Measurements from ENCODE around the gene HCAR1.
"Not testable (repeated sequence)": the region's sequence is repeated elsewhere in the genome, so short reads cannot be mapped to it uniquely, and the experiment has no call there.

The HCAR1 gene

GRCh38 chr12:122721057-122721545 is 9.5 kb downstream of the HCAR1 start:
- no peak for DNase-seq (ENCODE audit: low read depth)

DNA sequence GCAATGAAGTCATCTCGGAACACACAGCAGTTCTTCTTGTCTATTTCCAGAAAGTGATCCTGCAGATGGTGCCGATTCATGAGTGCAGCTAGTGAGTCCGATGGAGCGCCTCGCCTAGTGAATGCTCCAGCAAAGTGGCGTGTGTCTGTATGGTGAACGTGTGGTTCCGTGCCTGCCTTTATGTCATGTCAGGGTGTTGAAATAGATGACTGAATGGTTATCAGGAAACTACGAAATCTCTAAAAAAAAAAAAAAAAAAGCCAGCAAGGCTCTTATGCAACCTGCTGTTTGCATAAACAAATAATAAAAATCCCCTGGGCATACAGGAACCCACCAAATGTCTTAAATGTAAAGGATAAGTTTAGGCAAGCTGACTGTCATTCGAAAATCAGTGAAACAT is 14.0 kb downstream of the HCAR1 start, which contains the start of gene HCAR3:
HCAR3 (minus strand) TSS at position 154 of the 400 bp plus-strand sequence; CDS start at position 80, 74 bp downstream.
- DNase-seq (ENCODE audit: low read depth) = not testable (repeated sequence)

DNA sequence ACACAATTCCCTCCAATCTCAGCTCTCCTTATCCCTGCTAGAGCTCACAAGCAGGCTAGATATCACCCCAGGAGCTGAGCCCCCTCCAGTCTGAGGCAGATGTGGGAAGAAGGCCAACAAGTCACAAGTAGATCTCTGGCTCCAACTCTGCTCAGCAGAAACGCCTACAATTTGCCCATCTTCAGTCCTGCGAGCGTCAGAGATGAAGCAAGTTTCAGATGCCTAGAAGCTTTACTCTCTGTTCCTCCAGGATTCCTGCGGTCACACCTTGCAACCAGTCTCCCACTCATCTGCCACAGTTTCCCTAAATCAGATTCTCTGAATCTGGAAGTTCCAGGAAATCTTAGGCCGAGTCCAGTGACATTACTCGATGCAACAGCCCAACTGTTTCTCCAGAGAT is 15.4 kb downstream of the HCAR1 start:
- not testable (repeated sequence) for DNase-seq (ENCODE audit: low read depth)

DNA sequence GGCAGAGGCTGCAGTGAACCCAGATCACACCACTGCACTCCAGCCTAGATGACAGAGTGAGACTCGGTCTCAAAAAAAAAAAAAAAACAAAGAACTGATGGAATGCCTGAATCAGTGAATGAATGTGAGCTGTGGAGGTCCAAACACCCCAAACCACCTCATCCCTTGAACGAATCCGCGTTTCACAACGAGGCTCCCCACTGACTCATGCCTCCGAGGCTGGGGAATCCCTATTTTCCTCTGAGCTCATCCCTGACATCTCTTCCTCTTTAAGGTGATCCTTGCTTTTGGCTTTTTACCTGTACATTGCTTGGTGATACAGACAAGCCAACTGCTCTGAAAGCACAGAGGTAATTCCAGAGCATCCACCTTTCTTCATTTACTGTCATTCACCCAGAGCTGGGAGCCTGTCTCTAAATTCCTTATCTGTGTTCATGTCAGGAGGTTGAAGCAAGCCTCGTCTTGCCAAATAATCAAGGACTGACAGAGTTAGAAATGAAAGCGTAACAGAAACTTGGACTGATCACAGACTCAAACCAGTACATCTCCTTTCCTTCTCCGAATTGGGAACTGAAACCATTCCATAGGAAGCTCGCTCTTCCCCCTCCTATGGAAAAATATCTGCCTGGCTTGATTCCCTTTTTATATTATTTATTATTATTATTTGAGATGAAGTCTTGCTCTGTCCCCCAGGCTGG is 17.0 kb downstream of the HCAR1 start:
- not testable (repeated sequence) for DNase-seq (ENCODE audit: low read depth)

DNA sequence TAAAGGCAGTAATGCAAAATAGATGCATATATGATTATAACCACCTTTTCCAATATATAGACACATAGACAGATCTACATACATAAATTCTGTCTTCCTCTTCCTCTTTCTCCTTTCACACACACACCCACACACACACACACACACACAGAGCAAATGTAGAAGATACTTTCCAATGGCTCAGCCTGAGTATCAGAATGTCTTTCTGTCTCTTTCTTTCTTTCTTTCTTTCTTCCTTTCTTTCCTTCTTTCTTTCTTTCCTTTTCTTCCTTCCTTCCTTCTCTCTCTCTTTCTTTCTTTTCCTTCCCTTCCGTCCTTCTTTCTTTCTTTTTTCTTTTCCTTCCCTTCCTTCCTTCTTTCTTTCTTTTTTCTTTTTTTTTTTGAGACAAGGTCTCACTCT is 19.4 kb downstream of the HCAR1 start:
- DNase-seq (ENCODE audit: low read depth) = not testable (repeated sequence)

DNA sequence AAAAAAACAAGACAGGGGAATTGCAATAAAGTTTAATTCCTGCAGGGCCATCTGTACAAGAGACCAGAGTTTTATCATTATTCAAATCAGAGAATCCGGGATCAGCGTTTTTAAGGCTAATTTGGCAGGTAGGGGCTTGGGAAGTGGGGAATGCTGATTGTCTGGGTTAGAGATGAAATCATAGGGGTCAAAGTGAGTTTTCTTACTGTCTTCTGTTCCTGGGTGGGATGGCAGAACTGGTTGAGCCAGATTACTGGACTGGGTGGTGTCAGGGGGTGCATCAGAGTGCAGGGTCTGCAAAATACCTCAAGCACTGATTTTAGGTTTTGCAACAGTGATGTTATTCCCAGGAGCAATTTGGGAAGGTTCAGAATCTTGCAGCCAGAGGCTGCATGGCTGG is 20.3 kb downstream of the HCAR1 start:
- not testable (repeated sequence) for DNase-seq (ENCODE audit: low read depth)

GRCh38 chr12:122709287-122709686 is 21.4 kb downstream of the HCAR1 start:
- not testable (repeated sequence) for DNase-seq (ENCODE audit: low read depth)

DNA sequence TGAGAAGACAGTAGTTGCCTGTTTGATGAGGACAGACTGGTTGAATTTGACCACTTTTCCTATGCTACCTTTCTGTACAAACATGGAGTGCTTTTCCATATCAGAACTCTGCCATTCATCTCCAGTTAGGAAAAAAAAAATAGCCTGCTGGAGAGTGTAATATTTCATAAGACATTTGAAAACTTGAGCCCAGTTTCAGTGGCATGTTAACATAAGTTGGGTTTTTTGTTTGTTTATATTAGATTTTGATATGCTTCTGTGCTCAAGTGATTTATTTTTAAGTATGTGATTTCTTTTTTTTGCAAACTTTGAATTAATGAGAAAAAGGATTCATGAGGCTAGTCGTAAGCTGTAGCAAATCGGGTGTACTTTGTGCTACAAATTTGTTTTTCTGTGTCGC is 26.8 kb downstream of the HCAR1 start:
- not testable (repeated sequence) for DNase-seq (ENCODE audit: low read depth)

DNA sequence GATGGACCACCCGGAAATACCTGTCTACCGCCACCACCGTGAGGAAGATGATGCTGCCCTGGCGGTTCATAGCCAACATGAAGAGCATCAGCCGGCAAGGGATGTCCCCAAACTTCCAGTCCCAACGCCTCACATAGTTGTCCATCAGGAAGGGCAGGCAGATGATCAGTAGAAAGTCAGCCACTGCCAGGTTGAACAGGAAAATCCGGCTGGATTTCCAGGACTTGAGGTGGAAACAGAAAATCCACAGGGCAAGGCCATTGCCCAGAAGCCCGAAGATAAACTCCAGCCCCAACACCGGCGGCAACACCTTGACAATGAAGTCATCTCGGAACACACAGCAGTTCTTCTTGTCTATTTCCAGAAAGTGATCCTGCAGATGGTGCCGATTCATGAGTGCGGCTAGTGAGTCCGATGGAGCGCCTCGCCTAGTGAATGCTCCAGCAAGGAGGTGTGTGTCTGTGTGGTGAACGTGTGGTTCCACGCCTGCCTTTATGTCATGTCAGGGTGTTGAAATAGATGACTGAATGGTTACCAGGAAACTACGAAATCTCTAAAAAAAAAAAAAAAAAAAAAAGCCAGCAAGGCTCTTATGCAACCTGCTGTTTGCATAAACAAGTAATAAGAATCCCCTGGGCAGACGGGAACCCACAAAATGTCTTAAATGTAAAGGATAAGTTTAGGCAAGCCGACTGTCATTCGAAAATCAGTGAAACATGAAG is 27.6 kb downstream of the HCAR1 start, which contains the start of gene HCAR2:
HCAR2 (minus strand) TSS at position 468 of the 722 bp plus-strand sequence; CDS start at position 394, 74 bp downstream.
- not testable (repeated sequence) for DNase-seq (ENCODE audit: low read depth)

DNA sequence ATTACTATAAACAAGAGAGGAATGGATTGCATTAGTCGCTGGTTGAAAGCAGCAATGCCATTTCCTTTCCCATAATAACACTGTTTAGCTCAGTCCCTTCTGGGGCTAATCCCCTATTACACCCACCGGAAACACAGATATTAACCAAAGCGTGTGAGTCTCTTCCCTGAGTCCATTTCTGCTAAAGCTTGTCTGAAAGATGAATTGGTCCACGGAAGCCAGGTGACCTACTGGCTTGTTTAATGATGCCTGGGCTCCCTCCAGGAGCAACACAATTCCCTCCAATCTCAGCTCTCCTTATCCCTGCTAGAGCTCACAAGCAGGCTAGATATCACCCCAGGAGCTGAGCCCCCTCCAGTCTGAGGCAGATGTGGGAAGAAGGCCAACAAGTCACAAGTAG is 29.2 kb downstream of the HCAR1 start:
- DNase-seq (ENCODE audit: low read depth) = not testable (repeated sequence)

DNA sequence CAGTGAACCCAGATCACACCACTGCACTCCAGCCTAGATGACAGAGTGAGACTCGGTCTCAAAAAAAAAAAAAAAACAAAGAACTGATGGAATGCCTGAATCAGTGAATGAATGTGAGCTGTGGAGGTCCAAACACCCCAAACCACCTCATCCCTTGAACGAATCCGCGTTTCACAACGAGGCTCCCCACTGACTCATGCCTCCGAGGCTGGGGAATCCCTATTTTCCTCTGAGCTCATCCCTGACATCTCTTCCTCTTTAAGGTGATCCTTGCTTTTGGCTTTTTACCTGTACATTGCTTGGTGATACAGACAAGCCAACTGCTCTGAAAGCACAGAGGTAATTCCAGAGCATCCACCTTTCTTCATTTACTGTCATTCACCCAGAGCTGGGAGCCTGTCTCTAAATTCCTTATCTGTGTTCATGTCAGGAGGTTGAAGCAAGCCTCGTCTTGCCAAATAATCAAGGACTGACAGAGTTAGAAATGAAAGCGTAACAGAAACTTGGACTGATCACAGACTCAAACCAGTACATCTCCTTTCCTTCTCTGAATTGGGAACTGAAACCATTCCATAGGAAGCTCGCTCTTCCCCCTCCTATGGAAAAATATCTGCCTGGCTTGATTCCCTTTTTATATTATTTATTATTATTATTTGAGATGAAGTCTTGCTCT is 30.5 kb downstream of the HCAR1 start:
- DNase-seq (ENCODE audit: low read depth) = not testable (repeated sequence)

GRCh38 chr12:122696922-122697321 is 33.7 kb downstream of the HCAR1 start:
- not testable (repeated sequence) for DNase-seq (ENCODE audit: low read depth)

DNA sequence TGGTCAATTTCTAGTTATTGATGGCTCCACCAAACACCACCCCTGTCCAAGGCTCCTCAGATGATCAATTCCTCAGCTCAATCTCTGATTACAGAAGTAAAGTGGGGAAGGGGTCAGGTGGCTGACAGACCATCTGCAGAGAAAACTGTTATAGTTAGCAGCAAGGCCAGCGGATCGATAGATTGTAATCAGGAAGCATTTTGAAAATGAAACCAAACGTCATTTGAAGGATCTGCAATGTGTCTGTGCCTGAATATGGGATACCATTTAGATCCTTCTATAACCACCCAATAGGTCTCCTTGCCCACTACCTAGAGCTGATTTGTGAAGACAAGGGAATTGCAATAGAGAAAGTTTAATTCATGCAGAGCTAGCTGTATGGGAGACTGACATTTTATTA is 39.1 kb downstream of the HCAR1 start:
- DNase-seq (ENCODE audit: low read depth) = no peak

- DNase-seq (ENCODE audit: low read depth) = no peak
Observed at GRCh38 chr12:122688291-122688690, 42.4 kb downstream of the HCAR1 start.

DNA sequence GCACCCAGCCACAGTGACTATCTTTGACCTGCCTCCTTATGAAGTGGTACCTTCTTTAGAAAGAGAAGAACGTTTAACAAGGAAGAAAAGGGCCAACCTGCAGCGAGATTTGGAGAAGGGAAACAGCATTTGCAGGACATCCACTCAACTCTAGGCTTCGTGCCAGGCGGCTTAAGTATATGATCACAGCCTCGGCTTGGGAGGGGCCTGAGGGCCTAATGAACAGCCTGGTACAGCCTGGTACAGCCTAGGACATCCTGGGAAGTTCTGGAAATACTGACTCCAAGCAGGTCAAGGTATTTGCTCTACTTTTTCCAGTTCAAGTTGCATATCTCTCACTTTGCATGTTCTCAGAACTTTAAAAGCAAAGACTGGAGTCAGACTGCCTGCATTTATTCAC is 43.6 kb downstream of the HCAR1 start:
- no peak for DNase-seq (ENCODE audit: low read depth)

DNA sequence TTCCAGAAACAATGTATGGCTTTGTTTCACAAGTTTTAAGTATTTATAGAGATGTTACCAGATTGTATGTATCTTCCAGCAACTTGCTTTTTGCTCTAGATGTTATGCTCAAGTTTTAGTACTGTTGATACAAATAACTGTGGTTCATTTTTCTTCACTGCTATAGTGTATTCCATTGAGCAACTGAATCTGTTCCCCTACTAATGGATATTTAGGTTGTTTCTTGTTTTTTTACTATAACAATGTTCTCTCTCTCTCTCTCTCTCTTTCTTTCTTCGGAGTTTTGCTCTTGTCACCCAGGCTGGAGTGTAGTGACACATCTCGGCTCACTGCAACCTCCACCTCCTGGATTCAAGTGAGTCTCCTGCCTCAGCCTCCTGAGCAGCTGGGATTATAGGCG is 44.1 kb downstream of the HCAR1 start:
- no peak for DNase-seq (ENCODE audit: low read depth)

DNA sequence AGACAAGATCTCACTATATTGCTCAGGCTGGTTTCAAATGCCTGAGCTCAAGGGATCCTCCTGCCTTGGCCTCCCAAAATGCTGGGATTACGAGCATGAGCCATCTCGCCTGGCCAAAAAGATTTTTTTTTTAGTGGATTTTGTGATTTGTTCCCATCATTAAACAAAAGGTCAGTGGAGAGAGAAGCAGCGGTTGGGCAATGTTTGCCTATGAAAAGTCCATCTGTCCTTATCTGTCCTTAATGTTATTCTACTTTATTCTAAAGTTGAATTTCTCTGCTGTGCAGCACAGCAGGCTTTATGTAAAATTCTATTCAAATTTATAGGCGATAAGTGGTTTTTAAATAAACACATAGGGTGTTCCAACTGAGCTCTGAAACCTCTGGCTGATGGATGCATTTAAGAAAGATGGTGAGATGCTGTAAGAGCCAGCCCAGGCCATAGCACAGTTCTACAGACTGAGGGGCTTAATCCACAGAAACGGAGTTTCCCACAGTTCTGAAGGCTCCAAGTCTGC is 46.3 kb downstream of the HCAR1 start:
- no peak for DNase-seq (ENCODE audit: low read depth)

DNA sequence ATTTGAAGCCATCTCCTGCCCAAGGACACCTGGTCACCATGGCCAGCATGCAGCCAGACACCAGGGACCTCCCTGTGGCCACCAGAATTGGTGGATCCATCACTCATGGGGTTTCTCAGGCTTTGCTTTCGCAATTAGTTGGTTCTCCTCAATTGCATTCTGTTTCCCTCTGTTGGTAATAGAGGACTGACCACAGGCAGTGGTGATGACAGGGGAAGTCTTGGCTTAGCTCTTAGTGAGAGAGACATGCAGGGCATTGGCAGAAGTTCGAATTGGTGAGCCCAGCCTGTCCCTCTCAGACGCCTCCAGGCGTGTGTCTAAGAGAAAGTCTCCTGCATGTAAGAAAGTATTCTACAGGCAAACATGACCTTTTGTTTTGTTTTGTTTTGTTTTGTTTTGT is 48.8 kb downstream of the HCAR1 start:
- DNase-seq (ENCODE audit: low read depth) = no peak

DNA sequence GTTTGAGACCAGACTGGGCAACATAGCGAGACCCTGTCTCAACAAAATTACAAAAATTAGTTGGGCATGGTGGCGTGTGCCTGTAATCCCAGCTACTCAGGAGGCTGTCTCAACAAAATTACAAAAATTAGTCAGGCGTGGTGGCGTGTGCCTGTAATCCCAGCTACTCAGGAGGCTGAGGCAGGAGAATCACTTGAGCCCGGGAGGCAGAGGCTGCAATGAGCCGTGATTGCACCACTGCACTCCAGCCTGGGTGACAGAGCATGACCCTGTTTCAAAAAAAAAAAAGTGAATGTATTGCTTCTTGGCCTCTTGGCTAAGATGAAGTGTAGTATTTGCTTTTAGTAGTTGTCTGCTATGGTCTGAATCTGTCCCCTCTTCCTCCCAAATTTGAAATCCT is 49.7 kb downstream of the HCAR1 start:
- not testable (repeated sequence) for DNase-seq (ENCODE audit: low read depth)

- not testable (repeated sequence) for DNase-seq (ENCODE audit: low read depth)
Observed at GRCh38 chr12:122676781-122677180, 53.9 kb downstream of the HCAR1 start.

All from stimulated activated CD8-positive, alpha-beta memory T cell treated with anti-CD3 and anti-CD28 coated beads, Interleukin-15, amount 100 ng/mL, for 1 hour (primary cell).